ENCODE results near the gene ITPR2. TPM values are rescaled to one million over a fixed set of nuclear protein-coding genes. Genes with fewer than 3 reads are reported as not detected.

Gene ITPR2
- total RNA-seq, 1 donor from 2014 or later: 16.3 TPM

GRCh38 chr12:26551385-26551784, 281.6 kb downstream of the ITPR2 start:
- no peak overlapping the region for H3K4me3 ChIP-seq (ENCODE audit: low read depth, low read length)
- H3K27me3 ChIP-seq (ENCODE audit: control insufficient read depth, insufficient read depth, low read length): no peaks in the 10 kb centered on the region
- no peak for DNase-seq (ENCODE audit: low read depth)
- TF ChIP-seq CTCF (IDR thresholded peaks at IDR 0.05; ENCODE audit: insufficient read depth, low read length, poor library complexity, severe bottlenecking): no peak
- H3K36me3 ChIP-seq (ENCODE audit: control insufficient read depth, insufficient read depth, low read length): no peaks in the 10 kb centered on the region

DNA sequence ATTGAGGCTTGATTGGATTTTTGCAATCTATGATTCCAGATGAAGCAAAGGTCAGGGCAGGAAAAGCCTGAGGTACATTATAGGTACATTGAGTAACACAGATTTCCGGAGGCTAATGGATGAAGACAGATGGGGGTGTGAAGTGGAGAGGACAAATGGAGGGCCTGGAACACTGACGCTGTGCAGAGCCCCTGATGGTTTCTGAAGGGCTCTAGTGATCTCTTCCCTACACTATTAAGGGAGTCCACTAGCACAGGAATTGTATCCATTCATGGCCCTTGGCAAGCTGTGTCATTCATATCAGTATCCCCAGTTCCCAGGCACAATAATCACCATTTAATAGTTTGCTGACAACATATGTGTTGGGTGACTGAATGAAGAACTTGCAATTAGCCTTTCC, 284.8 kb downstream of the ITPR2 start:
- no peak for TF ChIP-seq CTCF (IDR thresholded peaks at IDR 0.05; ENCODE audit: insufficient read depth, low read length, poor library complexity, severe bottlenecking)
- Histone ChIP-seq H3K4me3 (ENCODE audit: low read depth, low read length) (no peak overlapping the region), H3K36me3 (ENCODE audit: control insufficient read depth, insufficient read depth, low read length) (no peaks in the 10 kb centered on the region), H3K27me3 (ENCODE audit: control insufficient read depth, insufficient read depth, low read length) (no peaks in the 10 kb centered on the region)
- DNase-seq (ENCODE audit: low read depth): no peak

DNA sequence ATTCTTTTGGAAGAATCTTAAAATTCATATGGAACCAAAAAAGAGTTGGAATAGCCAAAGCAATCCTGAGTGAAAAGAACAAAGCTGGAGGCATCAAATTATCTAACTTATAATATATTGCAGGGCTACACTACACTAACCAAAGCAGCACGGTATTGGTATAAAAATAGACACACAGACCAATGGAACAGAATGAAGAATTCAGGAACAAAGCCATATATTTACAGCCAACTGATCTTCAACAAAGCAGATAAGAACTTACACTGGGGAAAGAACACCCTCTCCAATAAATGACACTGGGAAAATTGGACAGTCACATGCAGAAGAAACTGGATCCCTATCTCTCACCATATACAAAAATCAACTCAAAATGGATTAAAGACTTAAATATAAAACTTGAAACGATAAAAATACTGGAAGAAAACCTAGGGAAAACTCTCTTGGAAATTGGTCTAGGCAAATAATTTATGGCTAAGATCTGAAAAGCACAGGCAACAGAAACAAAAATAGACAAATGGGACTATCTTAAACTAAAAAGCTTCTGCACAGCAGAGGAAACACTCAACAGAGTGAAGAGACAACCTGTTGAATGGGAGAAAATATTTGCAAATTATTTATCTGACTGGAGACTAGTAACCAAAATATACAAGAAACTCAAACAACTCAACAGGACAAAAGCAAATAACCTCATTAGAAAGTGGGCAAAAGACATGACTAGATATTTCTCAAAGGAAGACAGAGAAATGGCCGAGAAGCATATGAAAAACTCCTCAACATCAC, 286.3 kb downstream of the ITPR2 start:
- no peak for TF ChIP-seq CTCF (IDR thresholded peaks at IDR 0.05; ENCODE audit: insufficient read depth, low read length, poor library complexity, severe bottlenecking)
- DNase-seq (ENCODE audit: low read depth): no peak
- H3K27me3 ChIP-seq (ENCODE audit: control insufficient read depth, insufficient read depth, low read length): no peaks in the 10 kb centered on the region
- H3K36me3 ChIP-seq (ENCODE audit: control insufficient read depth, insufficient read depth, low read length): no peaks in the 10 kb centered on the region
- no peak overlapping the region for H3K4me3 ChIP-seq (ENCODE audit: low read depth, low read length)

DNA sequence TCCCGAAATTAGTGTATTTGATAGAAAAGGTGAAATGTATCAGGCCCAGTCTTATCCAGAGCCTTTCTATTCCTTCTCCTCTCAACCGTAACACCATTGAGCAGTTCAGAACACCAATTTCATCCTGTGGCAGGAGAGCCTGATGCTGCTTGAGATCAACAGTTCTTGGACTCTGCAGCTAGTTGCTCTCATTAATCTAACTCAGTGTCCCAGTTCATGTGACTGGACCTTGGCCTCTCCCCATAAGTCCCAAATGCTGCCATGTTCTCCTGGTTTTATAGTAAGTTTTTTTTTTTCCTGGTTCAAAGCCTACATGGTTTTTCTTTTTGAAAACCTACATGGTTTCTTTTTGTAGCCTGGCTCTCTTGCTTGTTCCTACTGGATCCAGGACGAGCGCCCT, 293.9 kb downstream of the ITPR2 start:
- H3K36me3 ChIP-seq (ENCODE audit: control insufficient read depth, insufficient read depth, low read length): no peaks in the 10 kb centered on the region
- H3K4me3 ChIP-seq (ENCODE audit: low read depth, low read length): no peak overlapping the region
- H3K27me3 ChIP-seq (ENCODE audit: control insufficient read depth, insufficient read depth, low read length): no peaks in the 10 kb centered on the region
- TF ChIP-seq CTCF (IDR thresholded peaks at IDR 0.05; ENCODE audit: insufficient read depth, low read length, poor library complexity, severe bottlenecking): no peak
- no peak for DNase-seq (ENCODE audit: low read depth)

DNA sequence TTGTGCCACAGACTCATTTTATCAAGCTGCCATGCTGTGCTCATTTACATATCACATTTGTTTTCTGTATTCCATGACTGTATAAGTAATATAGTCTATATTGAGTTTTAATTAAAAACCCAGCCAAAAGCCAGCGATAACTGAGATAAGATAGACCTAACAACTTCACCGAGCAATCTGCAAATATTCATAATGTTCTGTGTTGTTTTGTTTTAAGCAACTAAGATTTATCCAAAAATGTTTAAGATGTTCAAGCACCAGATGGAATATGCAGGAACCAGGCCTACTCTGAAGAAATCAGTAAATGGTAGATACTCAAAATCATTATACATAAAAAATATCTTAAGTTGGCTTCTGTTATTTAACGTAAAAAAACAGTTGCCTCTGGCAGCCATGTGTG, 295.3 kb downstream of the ITPR2 start:
- no peak for DNase-seq (ENCODE audit: low read depth)
- no peaks in the 10 kb centered on the region for H3K36me3 ChIP-seq (ENCODE audit: control insufficient read depth, insufficient read depth, low read length)
- TF ChIP-seq CTCF (IDR thresholded peaks at IDR 0.05; ENCODE audit: insufficient read depth, low read length, poor library complexity, severe bottlenecking): no peak
- H3K27me3 ChIP-seq (ENCODE audit: control insufficient read depth, insufficient read depth, low read length): no peaks in the 10 kb centered on the region
- no peak overlapping the region for H3K4me3 ChIP-seq (ENCODE audit: low read depth, low read length)

DNA sequence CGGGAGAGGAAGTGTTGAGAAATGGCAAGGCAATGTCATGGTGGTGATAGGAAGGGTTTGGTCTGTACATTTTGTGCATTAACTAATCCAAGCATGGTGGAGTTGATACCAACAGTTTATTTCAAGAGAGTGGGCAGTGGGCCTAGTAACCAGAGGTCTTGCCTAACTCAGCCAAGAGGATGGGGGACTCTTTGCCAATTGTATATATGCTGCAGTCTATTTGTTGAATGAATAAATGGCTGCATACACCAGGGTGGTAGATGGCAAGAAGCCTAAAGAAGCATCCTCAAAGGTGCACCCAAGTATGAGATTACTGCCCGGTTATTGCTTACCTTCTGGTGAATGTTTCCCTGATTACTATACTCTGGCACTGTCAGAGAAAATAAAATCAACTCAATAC, 295.9 kb downstream of the ITPR2 start:
- no peak for DNase-seq (ENCODE audit: low read depth)
- H3K36me3 ChIP-seq (ENCODE audit: control insufficient read depth, insufficient read depth, low read length): no peaks in the 10 kb centered on the region
- no peak overlapping the region for H3K4me3 ChIP-seq (ENCODE audit: low read depth, low read length)
- no peak for TF ChIP-seq CTCF (IDR thresholded peaks at IDR 0.05; ENCODE audit: insufficient read depth, low read length, poor library complexity, severe bottlenecking)
- no peaks in the 10 kb centered on the region for H3K27me3 ChIP-seq (ENCODE audit: control insufficient read depth, insufficient read depth, low read length)

Data from kidney epithelial cell (primary cell).